Bronchial epithelial cell (primary cell): ENCODE data around the gene ACOX2. TPM values are rescaled to one million over a fixed set of nuclear protein-coding genes. Genes with fewer than 3 reads are reported as not detected.

Experiments
- DNase-seq: peaks from one replicate; pipeline ENCODE4 v3.0.0-alpha.2; 2010; ENCODE audit warnings: low read depth
- FAIRE-seq: peaks from 2 replicates; lab custom pipeline; 2011; peaks lifted over from hg19 to GRCh38; lab: Jason Lieb, UNC
- H3K27me3 ChIP-seq: 2 replicates; pipeline ENCODE4 v1.5.1; 2011; ENCODE audit warnings: low read length; ENCODE audit not compliant: control insufficient read depth, insufficient read depth
- H3K36me3 ChIP-seq: 2 replicates; pipeline ENCODE4 v1.5.1; 2011; ENCODE audit warnings: low read length; ENCODE audit not compliant: control insufficient read depth, insufficient read depth
- H3K4me3 ChIP-seq: 2 replicates; pipeline ENCODE4 v1.5.1; 2011; ENCODE audit warnings: mild to moderate bottlenecking, low read depth, low read length, control low read depth
- total RNA-seq: library from RNA; depleted of rRNA; stranded (reverse); fragments of >200 nt; gene quantifications from 2 replicates; pipeline ENCODE4 v1.2.1, GENCODE V29; 2014
- TF ChIP-seq, protein P1 (sequence below): IDR thresholded peaks from 2 replicates; pipeline ENCODE4 v1.5.1; 2011; ENCODE audit warnings: mild to moderate bottlenecking, moderate library complexity, low read length, control low read depth, inconsistent platforms; ENCODE audit not compliant: insufficient read depth, severe bottlenecking

ACOX2 gene
- total RNA-seq, 1 donor from 2014 or later = 0.26 TPM

DNA sequence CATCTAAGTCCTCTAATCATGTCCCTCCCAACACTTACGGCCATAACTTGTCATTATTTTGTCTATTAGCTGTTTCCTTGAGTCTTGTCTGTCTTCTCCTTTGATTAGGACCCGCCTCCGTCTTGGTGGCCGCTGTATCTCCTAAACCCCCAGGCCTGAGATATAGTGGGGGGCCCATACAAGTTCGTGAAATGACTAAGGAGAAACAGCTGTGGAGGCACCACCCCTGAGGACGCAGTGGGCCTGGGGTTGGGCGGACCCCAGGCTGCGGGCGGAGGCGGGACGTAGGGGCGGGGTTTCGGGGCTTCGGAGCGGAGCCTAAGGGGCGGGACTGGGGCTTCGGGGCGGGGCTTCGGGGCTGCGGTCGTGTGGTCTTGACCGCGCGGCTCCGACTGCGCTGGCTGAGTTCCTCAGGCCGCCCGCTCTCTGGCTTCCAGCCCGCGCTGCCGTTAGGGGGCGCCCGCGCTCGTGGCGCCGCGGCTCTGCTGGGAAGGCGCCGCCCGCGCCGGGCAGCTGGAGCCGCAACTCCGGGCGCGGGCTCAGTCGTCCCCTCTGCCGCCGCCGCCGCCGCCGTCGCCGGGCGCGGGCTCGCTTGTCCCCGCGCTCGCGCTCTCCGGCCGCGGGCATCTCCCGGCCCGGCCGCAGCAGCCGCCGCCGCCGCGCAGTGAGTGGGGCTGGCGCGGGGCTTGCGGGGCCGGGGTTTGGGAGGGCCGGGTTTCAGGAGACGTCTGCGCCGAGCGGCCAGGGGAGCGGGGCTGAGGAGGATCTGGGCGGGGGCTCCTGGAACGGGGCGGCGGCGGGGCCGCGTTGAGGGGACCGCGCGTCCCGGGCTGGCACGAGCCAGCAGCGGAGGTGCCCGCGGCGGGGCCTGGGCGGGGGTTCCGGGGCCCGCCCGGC is 45.2 kb downstream of the ACOX2 start, which contains the start of gene KCTD6:
Gene KCTD6, plus strand, starts transcription at position 591 of the 897 bp plus-strand sequence. CDS start 6,660 bp downstream, outside the sequence.
- no peak for FAIRE-seq
- no peaks in the 10 kb centered on the region for H3K36me3 ChIP-seq

DNA sequence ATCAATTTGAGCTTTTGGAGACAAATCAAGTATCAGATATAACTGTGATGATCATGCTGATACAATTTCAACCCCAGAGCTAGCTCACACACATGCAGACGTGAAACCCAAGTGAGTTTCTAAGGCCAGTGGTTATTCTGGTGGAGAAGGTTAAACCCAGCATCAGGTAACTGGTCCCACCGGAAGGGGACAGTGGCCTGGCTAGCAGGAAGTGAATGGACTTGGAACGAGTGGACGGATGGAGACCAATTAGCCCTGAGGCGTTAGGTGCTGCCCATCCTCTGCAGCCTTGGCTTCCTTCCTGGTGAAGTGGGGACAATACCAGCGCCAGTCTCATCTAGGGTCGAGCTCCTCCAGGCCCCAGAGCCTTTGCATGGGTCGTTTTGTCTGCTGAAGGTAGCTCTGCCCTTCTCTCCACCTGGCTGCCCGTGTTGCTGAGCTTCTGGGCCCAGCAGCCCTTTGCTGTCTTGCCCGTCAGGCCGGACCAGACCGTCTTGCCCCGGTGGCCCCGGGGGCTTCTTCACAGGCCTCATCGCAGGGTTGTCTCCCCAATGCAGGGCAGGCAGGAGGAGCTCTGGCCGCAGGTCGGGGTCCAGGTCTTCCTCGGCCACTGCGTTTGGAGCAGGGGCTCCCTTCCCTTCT is 46.0 kb downstream of the ACOX2 start:
- DNase-seq (no peak), FAIRE-seq (no peak)
- H3K36me3 ChIP-seq = no peaks in the 10 kb centered on the region
- no peak overlapping the region for H3K4me3 ChIP-seq
- TF ChIP-seq, protein P1, sequence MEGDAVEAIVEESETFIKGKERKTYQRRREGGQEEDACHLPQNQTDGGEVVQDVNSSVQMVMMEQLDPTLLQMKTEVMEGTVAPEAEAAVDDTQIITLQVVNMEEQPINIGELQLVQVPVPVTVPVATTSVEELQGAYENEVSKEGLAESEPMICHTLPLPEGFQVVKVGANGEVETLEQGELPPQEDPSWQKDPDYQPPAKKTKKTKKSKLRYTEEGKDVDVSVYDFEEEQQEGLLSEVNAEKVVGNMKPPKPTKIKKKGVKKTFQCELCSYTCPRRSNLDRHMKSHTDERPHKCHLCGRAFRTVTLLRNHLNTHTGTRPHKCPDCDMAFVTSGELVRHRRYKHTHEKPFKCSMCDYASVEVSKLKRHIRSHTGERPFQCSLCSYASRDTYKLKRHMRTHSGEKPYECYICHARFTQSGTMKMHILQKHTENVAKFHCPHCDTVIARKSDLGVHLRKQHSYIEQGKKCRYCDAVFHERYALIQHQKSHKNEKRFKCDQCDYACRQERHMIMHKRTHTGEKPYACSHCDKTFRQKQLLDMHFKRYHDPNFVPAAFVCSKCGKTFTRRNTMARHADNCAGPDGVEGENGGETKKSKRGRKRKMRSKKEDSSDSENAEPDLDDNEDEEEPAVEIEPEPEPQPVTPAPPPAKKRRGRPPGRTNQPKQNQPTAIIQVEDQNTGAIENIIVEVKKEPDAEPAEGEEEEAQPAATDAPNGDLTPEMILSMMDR = no peak
- H3K27me3 ChIP-seq = no peaks in the 10 kb centered on the region

More for the DNA sequence above, 45.2 kb downstream of the ACOX2 start, which contains the start of gene KCTD6:
- peak; percentile 79 for DNase-seq
- Histone ChIP-seq H3K27me3 (no peaks in the 10 kb centered on the region), H3K4me3 (peak within 1 kb of the TSS; percentile 52)
- TF ChIP-seq, protein P1 = peak; percentile 72

DNA sequence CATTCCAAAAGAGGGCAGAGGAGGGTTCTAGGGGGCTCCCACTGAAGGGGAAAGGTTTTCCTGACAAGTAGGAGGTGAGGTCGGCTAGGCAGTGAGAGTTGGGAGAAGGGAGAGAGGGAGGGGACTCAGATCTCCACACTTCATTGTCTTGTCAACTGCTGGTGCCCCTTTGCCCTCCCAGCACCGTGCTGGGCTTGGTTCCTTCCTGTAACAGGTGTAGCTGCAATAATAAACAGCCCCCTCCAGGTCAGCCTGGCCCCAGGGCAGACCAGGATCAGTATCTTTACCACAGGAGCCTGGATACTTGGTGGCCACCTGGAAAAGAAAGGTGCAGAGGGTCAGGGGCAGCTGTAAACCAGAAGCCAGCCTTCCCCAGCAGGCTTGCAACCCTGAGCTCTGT is 48.0 kb downstream of the ACOX2 start:
- H3K36me3 ChIP-seq = no peaks in the 10 kb centered on the region
- no peak overlapping the region for H3K4me3 ChIP-seq
- H3K27me3 ChIP-seq = no peaks in the 10 kb centered on the region
- DNase-seq = no peak
- TF ChIP-seq, protein P1 = no peak
- peak; percentile 7 for FAIRE-seq

DNA sequence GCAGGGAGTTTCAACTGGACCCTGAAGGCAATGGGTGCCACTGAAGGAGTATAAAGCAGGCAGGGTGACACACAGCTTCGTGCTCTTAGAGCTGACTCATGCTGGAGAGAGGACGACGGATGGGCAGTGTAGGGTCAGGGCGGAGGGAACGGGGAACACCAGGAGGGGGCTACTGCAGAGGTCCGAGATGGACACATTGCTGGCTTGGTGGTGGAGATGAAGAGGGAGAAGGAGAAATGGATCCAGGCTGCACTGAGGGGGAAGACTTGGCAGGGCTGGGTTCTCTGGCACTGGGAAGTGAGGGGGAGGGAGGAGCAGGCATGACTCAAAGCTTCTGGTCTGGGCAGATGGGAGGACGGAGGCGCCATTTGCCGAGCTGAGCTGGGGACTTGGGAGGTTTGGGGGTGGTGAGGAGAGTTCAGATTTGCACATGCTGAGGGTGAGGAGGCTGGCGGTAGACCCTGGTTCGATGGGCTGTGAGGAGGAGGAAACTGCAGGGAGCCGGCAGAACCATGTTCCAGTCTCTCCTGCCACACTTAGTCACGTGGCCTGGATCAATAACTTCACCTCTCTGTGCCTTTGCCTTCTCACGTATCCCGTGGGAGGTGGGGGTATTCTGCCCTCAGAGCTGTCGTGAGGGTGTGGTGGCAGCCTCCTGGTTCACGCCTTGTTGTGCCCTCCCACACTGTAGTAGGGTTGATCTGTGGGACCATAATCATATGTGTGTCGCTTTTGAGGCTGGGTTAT is 49.7 kb downstream of the ACOX2 start:
- Histone ChIP-seq H3K36me3 (no peaks in the 10 kb centered on the region), H3K27me3 (no peaks in the 10 kb centered on the region), H3K4me3 (no peak overlapping the region)
- DNase-seq = peak; percentile 72
- TF ChIP-seq, protein P1 = no peak
- peak; percentile 73 for FAIRE-seq

DNA sequence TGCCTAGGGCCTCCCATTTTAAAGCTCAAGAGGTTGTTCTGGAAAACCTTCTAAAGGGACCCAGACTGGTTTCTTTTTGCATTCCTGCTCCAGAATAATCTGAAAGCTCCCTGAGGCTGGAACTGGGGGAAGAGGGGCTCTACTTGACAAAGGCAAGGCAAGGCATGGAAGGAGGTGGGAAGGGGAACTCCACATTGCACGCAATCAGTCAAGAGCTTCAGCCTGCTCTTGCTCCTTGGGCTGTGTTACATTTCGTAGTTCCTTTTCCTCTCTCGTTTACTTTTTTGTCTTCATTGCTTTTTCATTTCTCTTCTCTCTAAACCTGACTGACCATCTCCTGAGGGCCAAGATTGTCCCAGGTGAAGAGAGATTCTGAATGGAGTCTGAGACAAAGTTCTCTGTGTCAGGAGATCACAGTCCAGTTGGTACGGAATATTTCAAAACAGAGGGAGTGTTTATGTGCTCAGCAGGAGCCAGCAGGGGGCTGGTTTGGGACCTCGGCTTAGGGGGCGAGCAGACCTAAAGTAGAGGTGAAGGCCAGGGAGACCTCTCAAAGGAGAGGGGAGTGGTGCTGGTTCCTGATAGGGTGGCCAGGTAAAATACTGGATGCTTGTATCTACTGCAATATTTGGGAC is 51.1 kb downstream of the ACOX2 start:
- FAIRE-seq (no peak), DNase-seq (no peak)
- TF ChIP-seq, protein P1 = no peak
- Histone ChIP-seq H3K27me3 (no peaks in the 10 kb centered on the region), H3K4me3 (no peak overlapping the region), H3K36me3 (no peaks in the 10 kb centered on the region)
